VCaP (cell line): ENCODE measurements around the gene RALGAPA2.

Source experiments
- H3K27ac ChIP-seq: fragments of 450-650 bp; 2 replicates; pipeline ENCODE4 v1.5.1; 2017
- CTCF ChIP-seq: fragments of 450-650 bp; conservative IDR thresholded peaks from 2 replicates; pipeline ENCODE4 v1.5.1; 2017; ENCODE audit warnings: mild to moderate bottlenecking, moderate library complexity

Gene RALGAPA2

GRCh38 chr20:20367575-20368417, 344.6 kb downstream of the RALGAPA2 start, which contains the start of gene INSM1:
TSS of gene INSM1 (plus strand) at chr20:20368104. CDS start at chr20:20368268, 164 bp downstream.
- no peak for TF ChIP-seq CTCF
- H3K27ac ChIP-seq = peak within 1 kb of the TSS; percentile 93

GRCh38 chr20:20366876-20367574, 345.4 kb downstream of the RALGAPA2 start:
- H3K27ac ChIP-seq = peak overlapping the region; percentile 93

GRCh38 chr20:20366551-20366875, 345.9 kb downstream of the RALGAPA2 start:
- no peak for TF ChIP-seq CTCF

More at GRCh38 chr20:20366876-20367574, 345.4 kb downstream of the RALGAPA2 start:
- TF ChIP-seq CTCF = no peak

GRCh38 chr20:20365480-20366161, 346.8 kb downstream of the RALGAPA2 start:
- no peak for TF ChIP-seq CTCF
- H3K27ac ChIP-seq = no peak overlapping the region

More at GRCh38 chr20:20366551-20366875, 345.9 kb downstream of the RALGAPA2 start:
- peak overlapping the region; percentile 93; the same call in 1 of the 2 replicates for H3K27ac ChIP-seq

GRCh38 chr20:20364593-20365479, 347.6 kb downstream of the RALGAPA2 start:
- H3K27ac ChIP-seq = no peak overlapping the region
- TF ChIP-seq CTCF = no peak

GRCh38 chr20:20363799-20364592, 348.4 kb downstream of the RALGAPA2 start:
- TF ChIP-seq CTCF = no peak
- peak overlapping the region; percentile 98 for H3K27ac ChIP-seq
